Neural cell (in vitro differentiated cells): ENCODE data around the gene RC3H2.

ENCODE experiments used
- CTCF ChIP-seq: fragments of 450-650 bp; IDR thresholded peaks from 2 replicates; pipeline ENCODE4 v1.5.1; 2014; ENCODE audit warnings: antibody characterized with exemption, mild to moderate bottlenecking, moderate library complexity; ENCODE audit not compliant: poor library complexity, severe bottlenecking
- EP300 ChIP-seq: fragments of 450-650 bp; conservative IDR thresholded peaks from 2 replicates; pipeline ENCODE4 v1.6.1; 2014; ENCODE audit warnings: antibody characterized with exemption, mild to moderate bottlenecking, moderate library complexity; ENCODE audit not compliant: poor library complexity, severe bottlenecking
- EZH2 ChIP-seq: fragments of 200-600, 300-800 bp; shearing (Covaris generic), sonication (generic); IDR thresholded peaks from 2 replicates; pipeline ENCODE4 v1.6.1; 2014; ENCODE audit warnings: antibody characterized with exemption, low read length, borderline replicate concordance, mild to moderate bottlenecking; ENCODE audit not compliant: insufficient read depth, poor library complexity, severe bottlenecking
- MXI1 ChIP-seq: fragments of 450-650 bp; conservative IDR thresholded peaks from 2 replicates; pipeline ENCODE4 v1.6.1; 2014; ENCODE audit warnings: antibody characterized with exemption, mild to moderate bottlenecking; ENCODE audit not compliant: poor library complexity, severe bottlenecking
- POLR2AphosphoS5 ChIP-seq: IDR thresholded peaks from 2 replicates; pipeline ENCODE4 v1.6.1; 2012
- RAD21 ChIP-seq: fragments of 450-650 bp; conservative IDR thresholded peaks from 2 replicates; pipeline ENCODE4 v1.6.1; 2014; ENCODE audit warnings: antibody characterized with exemption, mild to moderate bottlenecking, moderate library complexity
- REST ChIP-seq: IDR thresholded peaks from 2 replicates; pipeline ENCODE4 v1.6.1; 2012; ENCODE audit warnings: borderline replicate concordance
- SMC3 ChIP-seq: fragments of 450-650 bp; conservative IDR thresholded peaks from 2 replicates; pipeline ENCODE4 v1.6.1; 2014; ENCODE audit warnings: antibody characterized with exemption, mild to moderate bottlenecking, moderate library complexity; ENCODE audit not compliant: poor library complexity
- TAF1 ChIP-seq: IDR thresholded peaks from 2 replicates; pipeline ENCODE4 v1.6.1; 2012; ENCODE audit warnings: low read depth

GRCh38 chr9:122815544-122815943 lies 89.6 kb downstream of the RC3H2 start:
- no peak for TF ChIP-seq EP300
- no peak for TF ChIP-seq POLR2AphosphoS5
- no peak for TF ChIP-seq MXI1
- no peak for TF ChIP-seq CTCF
- TF ChIP-seq EZH2, result no peak
- no peak for TF ChIP-seq TAF1
- TF ChIP-seq RAD21, result no peak
- no peak for TF ChIP-seq REST
- no peak for TF ChIP-seq SMC3
